Left ventricle myocardium inferior (tissue), 1 donor: ENCODE results near the gene NFE2L3. TPM values are rescaled to one million over a fixed set of nuclear protein-coding genes. Genes with fewer than 3 reads are reported as not detected.

Source experiments
- DNase-seq: peaks from one replicate; pipeline ENCODE4 v3.0.0-alpha.2; 2020
- H3K27ac ChIP-seq: fragments of 200-600 bp; replicated peaks from 2 replicates; pipeline ENCODE4 v1.8.0; 2021
- H3K27me3 ChIP-seq: fragments of 200-600 bp; 2 replicates; pipeline ENCODE4 v1.8.0; 2021; ENCODE audit warnings: low read depth
- H3K36me3 ChIP-seq: fragments of 200-600 bp; 2 replicates; pipeline ENCODE4 v1.8.0; 2021
- H3K4me1 ChIP-seq: fragments of 200-600 bp; 2 replicates; pipeline ENCODE4 v1.8.0; 2021
- H3K4me3 ChIP-seq: fragments of 200-600 bp; 2 replicates; pipeline ENCODE4 v1.8.0; 2021; ENCODE audit warnings: mild to moderate bottlenecking, moderate library complexity
- H3K9me3 ChIP-seq: fragments of 200-600 bp; replicated peaks from 2 replicates; pipeline ENCODE4 v1.8.0; 2021
- intact Hi-C: fragments of 100-400 bp; cut with micrococcal nuclease; formaldehyde crosslinking; loops from one replicate; pipeline ENCODE4 v1.11.0; 2022
- total RNA-seq: library from RNA; stranded (reverse); fragmentation: NEBNext Ultra II Directional; extraction: Animal tissue kit (Norgen Biotek cat#: 25700); gene quantifications from one replicate; pipeline ENCODE4 v1.2.1, GENCODE V29; 2021
- TF ChIP-seq, protein P1 (sequence below): fragments of 200-600 bp; IDR thresholded peaks from 2 replicates; pipeline ENCODE4 v1.8.0; 2021; ENCODE audit warnings: antibody characterized with exemption, mild to moderate bottlenecking, borderline replicate concordance
- donor health status: DM: no; HTN: yes; CAD: no; lungs with severe emphysema.

NFE2L3 gene
- total RNA-seq, 1 donor from 2014 or later = 0.99 TPM

DNA sequence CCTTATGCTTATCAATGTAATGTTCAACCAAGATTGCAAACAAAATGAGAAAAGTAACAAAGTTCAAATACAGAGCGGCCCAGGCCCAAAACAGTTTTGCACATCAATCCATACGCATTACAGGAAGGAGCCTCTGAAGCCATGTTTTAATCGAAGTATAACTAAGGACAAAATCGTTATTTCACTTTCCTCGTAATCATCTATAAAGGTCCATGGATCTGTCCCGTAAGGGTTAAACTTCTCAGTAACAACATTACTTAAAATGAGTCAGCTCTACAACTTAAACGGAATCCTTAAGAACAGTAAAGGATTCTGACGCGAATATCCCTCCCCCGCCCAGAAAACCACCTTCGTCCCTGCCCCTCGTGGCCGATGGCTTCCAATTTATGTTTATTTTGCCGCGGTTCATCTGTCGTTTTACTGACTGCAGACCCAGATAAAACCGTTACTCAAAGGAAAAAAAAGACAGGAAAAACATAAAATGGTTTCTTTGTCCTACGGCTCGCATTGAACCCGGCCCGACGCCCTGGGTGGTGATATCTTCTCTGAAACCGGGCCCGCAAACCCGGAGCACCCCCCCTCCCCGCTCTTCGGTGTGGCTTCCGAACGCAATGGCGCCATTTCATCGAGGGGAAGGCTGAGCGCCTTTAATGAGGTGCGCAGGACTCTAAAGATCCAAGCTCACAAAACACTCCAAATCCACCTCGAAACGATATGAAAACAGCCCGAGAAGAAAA, 47.5 kb downstream of the NFE2L3 start:
- intact Hi-C loops = no loop called here
- Histone ChIP-seq H3K9me3 (no peaks in the 10 kb centered on the region), H3K36me3 (peaks cover 41% of the 10 kb centered on the region), H3K4me3 (peak overlapping the region; percentile 90), H3K27me3 (no peaks in the 10 kb centered on the region), H3K4me1 (peaks cover 87% of the 10 kb centered on the region), H3K27ac (peak overlapping the region; percentile 98)
- TF ChIP-seq, protein P1, sequence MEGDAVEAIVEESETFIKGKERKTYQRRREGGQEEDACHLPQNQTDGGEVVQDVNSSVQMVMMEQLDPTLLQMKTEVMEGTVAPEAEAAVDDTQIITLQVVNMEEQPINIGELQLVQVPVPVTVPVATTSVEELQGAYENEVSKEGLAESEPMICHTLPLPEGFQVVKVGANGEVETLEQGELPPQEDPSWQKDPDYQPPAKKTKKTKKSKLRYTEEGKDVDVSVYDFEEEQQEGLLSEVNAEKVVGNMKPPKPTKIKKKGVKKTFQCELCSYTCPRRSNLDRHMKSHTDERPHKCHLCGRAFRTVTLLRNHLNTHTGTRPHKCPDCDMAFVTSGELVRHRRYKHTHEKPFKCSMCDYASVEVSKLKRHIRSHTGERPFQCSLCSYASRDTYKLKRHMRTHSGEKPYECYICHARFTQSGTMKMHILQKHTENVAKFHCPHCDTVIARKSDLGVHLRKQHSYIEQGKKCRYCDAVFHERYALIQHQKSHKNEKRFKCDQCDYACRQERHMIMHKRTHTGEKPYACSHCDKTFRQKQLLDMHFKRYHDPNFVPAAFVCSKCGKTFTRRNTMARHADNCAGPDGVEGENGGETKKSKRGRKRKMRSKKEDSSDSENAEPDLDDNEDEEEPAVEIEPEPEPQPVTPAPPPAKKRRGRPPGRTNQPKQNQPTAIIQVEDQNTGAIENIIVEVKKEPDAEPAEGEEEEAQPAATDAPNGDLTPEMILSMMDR = no peak
- DNase-seq = peak; percentile 63

DNA sequence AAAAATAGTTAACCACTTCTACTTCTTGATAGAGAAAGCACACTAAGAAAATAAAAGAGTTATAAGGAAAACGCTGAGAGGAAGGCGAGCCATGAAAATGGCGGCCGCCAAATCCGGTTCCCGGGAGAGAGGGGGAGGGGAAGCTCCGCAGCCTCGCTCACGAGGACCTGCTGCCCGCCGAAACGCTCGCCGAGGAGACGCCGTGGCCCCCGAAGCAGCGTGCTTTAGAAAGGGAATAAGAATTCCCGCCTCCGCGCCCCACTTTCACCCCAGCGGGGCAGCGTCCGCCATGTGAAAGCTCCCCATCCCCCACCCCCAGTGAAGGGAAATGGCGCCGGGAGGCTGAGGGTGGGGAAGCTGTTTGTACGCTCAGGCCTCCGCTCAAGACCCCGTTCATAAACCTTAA, 48.0 kb downstream of the NFE2L3 start:
- peaks cover 87% of the 10 kb centered on the region for H3K4me1 ChIP-seq
- no peaks in the 10 kb centered on the region for H3K9me3 ChIP-seq
- intact Hi-C loops = no loop called here
- H3K27ac ChIP-seq = peak overlapping the region; percentile 98
- peak; percentile 65 for DNase-seq
- H3K4me3 ChIP-seq = peak overlapping the region; percentile 90
- H3K36me3 ChIP-seq = peaks cover 36% of the 10 kb centered on the region
- H3K27me3 ChIP-seq = no peaks in the 10 kb centered on the region
- TF ChIP-seq, protein P1 = no peak

DNA sequence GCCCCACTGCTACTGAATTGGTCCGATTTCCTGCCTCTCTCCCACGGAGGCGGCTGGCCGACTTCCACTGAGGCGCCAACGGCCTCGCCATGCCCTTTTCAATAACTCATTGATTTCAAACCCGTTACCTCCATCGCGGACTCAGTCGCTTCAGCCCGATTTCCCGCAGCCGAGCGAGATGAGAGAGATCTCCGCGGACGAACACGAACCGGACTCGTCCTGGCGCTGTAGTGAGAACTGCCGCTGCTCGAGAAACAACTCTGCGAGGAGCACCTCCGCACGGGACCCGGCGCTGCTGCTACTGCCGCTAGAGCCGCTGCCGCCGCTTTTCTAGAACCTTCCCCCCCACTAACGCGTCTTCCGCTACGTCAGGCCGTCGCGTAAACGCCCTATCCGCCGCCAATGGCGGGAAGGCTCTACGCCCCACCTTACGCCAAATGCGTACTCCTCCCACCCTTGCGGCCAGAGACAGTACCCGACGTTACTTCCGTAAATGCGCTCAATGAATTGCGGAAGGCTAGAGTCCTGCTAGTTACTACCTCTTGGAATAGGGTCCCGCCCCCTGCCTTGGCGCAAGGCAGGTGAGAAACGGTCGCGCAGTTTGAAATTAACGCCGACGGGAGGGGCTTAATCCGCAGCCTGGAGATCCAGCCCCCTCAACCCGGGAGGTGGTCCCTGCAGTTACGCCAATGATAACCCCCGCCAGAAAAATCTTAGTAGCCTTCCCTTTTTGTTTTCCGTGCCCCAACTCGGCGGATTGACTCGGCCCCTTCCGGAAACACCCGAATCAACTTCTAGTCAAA, 48.6 kb downstream of the NFE2L3 start, which contains the start of gene HNRNPA2B1:
HNRNPA2B1 (minus strand) TSS at position 303 of the 803 bp plus-strand sequence; CDS start at position 134, 169 bp downstream.
- no peaks in the 10 kb centered on the region for H3K27me3 ChIP-seq
- H3K4me1 ChIP-seq = peaks cover 87% of the 10 kb centered on the region
- DNase-seq = peak; percentile 93
- TF ChIP-seq, protein P1 = peak; percentile 19
- peak within 1 kb of the TSS; percentile 90 for H3K4me3 ChIP-seq
- H3K9me3 ChIP-seq = no peaks in the 10 kb centered on the region
- peak within 1 kb of the TSS; percentile 98 for H3K27ac ChIP-seq
- H3K36me3 ChIP-seq = peaks cover 30% of the 10 kb centered on the region
- intact Hi-C loops = no loop called here

DNA sequence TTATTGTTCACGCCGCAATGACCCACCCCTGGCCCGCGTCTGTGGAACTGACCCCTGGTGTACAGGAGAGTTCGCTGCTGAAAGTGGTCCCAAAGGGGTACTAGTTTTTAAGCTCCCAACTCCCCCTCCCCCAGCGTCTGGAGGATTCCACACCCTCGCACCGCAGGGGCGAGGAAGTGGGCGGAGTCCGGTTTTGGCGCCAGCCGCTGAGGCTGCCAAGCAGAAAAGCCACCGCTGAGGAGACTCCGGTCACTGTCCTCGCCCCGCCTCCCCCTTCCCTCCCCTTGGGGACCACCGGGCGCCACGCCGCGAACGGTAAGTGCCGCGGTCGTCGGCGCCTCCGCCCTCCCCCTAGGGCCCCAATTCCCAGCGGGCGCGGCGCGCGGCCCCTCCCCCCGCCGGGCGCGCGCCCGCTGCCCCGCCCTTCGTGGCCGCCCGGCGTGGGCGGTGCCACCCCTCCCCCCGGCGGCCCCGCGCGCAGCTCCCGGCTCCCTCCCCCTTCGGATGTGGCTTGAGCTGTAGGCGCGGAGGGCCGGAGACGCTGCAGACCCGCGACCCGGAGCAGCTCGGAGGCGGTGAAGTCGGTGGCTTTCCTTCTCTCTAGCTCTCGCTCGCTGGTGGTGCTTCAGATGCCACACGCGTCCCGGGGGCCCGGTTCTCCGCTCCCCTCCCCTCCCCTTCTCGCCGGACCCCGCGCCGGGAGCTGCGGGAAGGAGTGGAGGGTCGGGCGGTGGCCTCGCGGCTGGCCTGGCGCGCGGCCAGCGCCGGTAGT, 49.4 kb downstream of the NFE2L3 start, which contains the start of gene CBX3:
CBX3 (plus strand) TSS at position 499 of the 772 bp plus-strand sequence. CDS start 1,254 bp downstream, outside the sequence.
- Histone ChIP-seq H3K9me3 (no peaks in the 10 kb centered on the region), H3K4me3 (peak within 1 kb of the TSS; percentile 90), H3K27me3 (no peaks in the 10 kb centered on the region), H3K4me1 (peaks cover 81% of the 10 kb centered on the region), H3K27ac (peak within 1 kb of the TSS; percentile 98), H3K36me3 (peaks cover 25% of the 10 kb centered on the region)
- DNase-seq = peak; percentile 91
- TF ChIP-seq, protein P1 = peak; percentile 3
- intact Hi-C loops = no loop called here
